ENCODE measurements around the gene GFOD1. TPM values are rescaled to one million over a fixed set of nuclear protein-coding genes. Genes with fewer than 3 reads are reported as not detected.
A peak's percentile ranks its signal among the peaks of the same experiment; 100 is the strongest.

The GFOD1 gene
- total RNA-seq, 1 experiment from 2014 or later: 6.1 TPM

GRCh38 chr6:13432526-13433184 is 54.7 kb downstream of the GFOD1 start:
- Histone ChIP-seq H3K23me2 (ENCODE audit: insufficient read length, low read depth, low read length, poor library complexity, severe bottlenecking) (no peaks in the 10 kb centered on the region), H3K27ac (ENCODE audit: insufficient read length, low read depth, low read length) (no peak overlapping the region), H2AFZ (ENCODE audit: low read length) (no peak overlapping the region), H2BK120ac (ENCODE audit: low read depth, low read length, poor library complexity, severe bottlenecking) (no peak overlapping the region), H3K9ac (ENCODE audit: extremely low read depth, insufficient read length, low read length) (no peak overlapping the region), H3K4ac (ENCODE audit: low read depth, low read length) (no peak overlapping the region), H3K27me3 (ENCODE audit: insufficient read depth, low read length) (no peaks in the 10 kb centered on the region), H2AK5ac (ENCODE audit: insufficient read length, low read length) (no peak overlapping the region), H3K14ac (ENCODE audit: insufficient read depth, low read length) (no peak overlapping the region), H3K79me2 (ENCODE audit: insufficient read depth, low read length) (no peaks in the 10 kb centered on the region; the same call in 1 of the 2 replicates), H3K4me2 (ENCODE audit: insufficient read depth, insufficient read length, low read length) (no peak overlapping the region), H3T11ph (ENCODE audit: low read length) (no peak overlapping the region), H2BK12ac (ENCODE audit: insufficient read length, low read depth, low read length) (no peak overlapping the region), H4K91ac (ENCODE audit: insufficient read length, low read depth, low read length) (no peak overlapping the region), H3K79me1 (ENCODE audit: insufficient read depth, low read depth, low read length, poor library complexity, severe bottlenecking) (no peaks in the 10 kb centered on the region), H3K18ac (ENCODE audit: insufficient read length, low read depth, low read length) (no peak overlapping the region), H2BK20ac (ENCODE audit: low read depth, low read length, poor library complexity, severe bottlenecking) (no peak overlapping the region), H3K23ac (ENCODE audit: insufficient read length, low read depth, low read length) (no peak overlapping the region), H3K4me1 (ENCODE audit: insufficient read depth, low read length) (peaks cover 21% of the 10 kb centered on the region; the same call in 1 of the 2 replicates), H3K9me3 (ENCODE audit: control insufficient read depth, low read depth, low read length) (no peaks in the 10 kb centered on the region), H2BK15ac (ENCODE audit: low read depth, low read length) (no peak overlapping the region), H3K56ac (ENCODE audit: insufficient read length, low read depth, low read length) (no peak overlapping the region), H4K5ac (ENCODE audit: insufficient read length, low read depth, low read length) (no peak overlapping the region), H2BK5ac (ENCODE audit: insufficient read length, low read length) (no peak overlapping the region), H4K8ac (replicated peaks; ENCODE audit: insufficient read length, low read depth, low read length) (no peak overlapping the region), H4K20me1 (ENCODE audit: control insufficient read depth, insufficient read depth, insufficient read length) (no peaks in the 10 kb centered on the region)
- no peak for DNase-seq
- Mint-ChIP-seq H3K27ac (peak overlapping the region in 1 of 3 experiments; percentile 25; a peak in 2 of 7 replicates), H3K36me3 (ENCODE audit: insufficient read depth in 1 of 3, low read depth in 3 of 3) (no peaks in the 10 kb centered on the region; a peak in 1 of 7 replicates), H3K9me3 (peaks cover 0 to 4% of the 10 kb centered on the region in 2 experiments; a peak in 1 of 5 replicates), H3K4me3 (no peak overlapping the region), H3K27me3 (ENCODE audit: low read depth) (no peaks in the 10 kb centered on the region), H3K4me1 (peaks cover 31 to 33% of the 10 kb centered on the region in 2 experiments)
- no peak for TF ChIP-seq CTCF (conservative IDR thresholded peaks at IDR 0.05)
- WGBS (ENCODE audit: extremely low coverage, insufficient read length, low lambda C conversion rate): no CpG with 5 or more reads among the region's 4 CpGs
